ENCODE results near the gene KLC3.
"Not testable (repeated sequence)": the region's sequence is repeated elsewhere in the genome, so short reads cannot be mapped to it uniquely, and the experiment has no call there.

KLC3 gene

GRCh38 chr19:45340232-45340898, at the start of gene KLC3:
Gene KLC3 (plus strand): TSS chr19:45340750. CDS start chr19:45345542, 4,792 bp downstream.
- peak in 1 of 2 donors; percentile 43 for DNase-seq

DNA sequence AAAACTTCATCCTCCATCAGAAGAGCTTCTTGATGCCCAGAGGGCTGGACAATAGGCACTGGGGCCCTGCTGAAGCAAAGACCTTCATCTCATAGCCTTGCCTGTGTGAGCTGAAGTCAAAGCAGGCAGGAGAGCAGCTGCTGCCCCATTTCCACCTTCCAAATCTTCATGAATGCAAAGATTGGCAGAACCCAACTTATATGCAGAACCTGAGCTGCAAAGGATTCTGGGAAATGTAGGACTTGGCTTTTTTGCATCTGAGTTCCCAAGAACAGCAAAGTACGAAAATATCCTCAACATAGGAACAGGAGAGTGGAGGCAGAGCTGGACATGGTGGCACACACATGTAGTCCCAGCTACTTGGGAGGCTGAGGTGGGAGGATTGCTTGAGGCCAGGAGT, 48.7 kb upstream of the KLC3 start:
- DNase-seq: no peak

- no peak for DNase-seq
Measured at GRCh38 chr19:45293682-45294081, 46.9 kb upstream of the KLC3 start.

- no peak for DNase-seq
Measured at GRCh38 chr19:45294291-45295029, 46.1 kb upstream of the KLC3 start.

- no peak for DNase-seq
Measured at GRCh38 chr19:45295873-45296272, 44.7 kb upstream of the KLC3 start.

- DNase-seq: peak in 1 of 2 donors; percentile 34
Measured at GRCh38 chr19:45296355-45296754, 44.2 kb upstream of the KLC3 start.

- no peak for DNase-seq
Measured at GRCh38 chr19:45297674-45298073, 42.9 kb upstream of the KLC3 start.

DNA sequence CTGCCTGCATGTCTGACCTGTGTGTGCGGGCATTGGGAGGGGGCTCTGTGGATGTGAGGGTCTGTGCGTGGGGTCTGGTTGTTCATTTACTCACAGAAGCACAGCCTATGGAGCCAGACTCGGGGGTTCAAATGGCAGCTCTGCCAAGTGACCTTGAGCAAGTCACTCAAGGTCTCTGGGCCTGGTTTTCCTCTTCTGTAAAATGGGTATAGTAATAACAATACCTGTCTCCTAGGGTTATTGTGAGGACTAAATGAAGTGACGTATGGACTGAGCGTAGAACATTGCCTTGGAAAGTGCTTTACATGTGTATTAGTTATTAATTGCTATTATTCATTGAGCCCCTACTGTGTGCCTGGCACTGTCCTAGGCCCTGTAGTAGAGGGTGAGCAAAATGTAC, 42.3 kb upstream of the KLC3 start:
- DNase-seq: no peak

DNA sequence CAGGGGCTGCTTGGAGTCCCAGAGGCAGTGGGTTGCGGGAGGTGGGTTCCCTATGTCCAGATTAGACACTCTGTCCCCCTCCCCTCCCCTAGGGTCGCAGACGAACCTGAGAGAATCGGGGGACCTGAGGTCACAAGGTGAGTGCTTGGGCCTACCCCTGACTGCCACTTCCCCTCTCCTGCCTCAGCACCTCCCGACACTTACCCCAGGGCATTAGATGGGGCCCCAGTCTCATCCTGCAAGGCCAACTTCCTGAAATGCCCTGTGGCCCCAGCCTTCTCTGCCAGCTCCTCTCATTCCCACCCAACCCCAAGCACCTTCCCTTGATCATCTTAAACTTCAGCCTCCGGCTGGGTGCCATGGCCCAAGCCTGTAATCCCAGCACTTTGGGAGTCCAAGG, 40.8 kb upstream of the KLC3 start:
- DNase-seq: no peak

DNA sequence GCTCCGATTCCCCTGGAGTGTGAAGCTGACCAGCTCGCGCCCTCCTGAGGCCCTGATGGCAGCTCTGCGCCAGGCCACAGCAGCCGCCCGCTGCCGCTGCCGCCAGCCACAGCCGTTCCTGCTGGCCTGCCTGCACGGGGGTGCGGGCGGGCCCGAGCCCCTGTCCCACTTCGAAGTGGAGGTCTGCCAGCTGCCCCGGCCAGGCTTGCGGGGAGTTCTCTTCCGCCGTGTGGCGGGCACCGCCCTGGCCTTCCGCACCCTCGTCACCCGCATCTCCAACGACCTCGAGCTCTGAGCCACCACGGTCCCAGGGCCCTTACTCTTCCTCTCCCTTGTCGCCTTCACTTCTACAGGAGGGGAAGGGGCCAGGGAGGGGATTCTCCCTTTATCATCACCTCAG, 38.1 kb upstream of the KLC3 start:
- DNase-seq: no peak

DNA sequence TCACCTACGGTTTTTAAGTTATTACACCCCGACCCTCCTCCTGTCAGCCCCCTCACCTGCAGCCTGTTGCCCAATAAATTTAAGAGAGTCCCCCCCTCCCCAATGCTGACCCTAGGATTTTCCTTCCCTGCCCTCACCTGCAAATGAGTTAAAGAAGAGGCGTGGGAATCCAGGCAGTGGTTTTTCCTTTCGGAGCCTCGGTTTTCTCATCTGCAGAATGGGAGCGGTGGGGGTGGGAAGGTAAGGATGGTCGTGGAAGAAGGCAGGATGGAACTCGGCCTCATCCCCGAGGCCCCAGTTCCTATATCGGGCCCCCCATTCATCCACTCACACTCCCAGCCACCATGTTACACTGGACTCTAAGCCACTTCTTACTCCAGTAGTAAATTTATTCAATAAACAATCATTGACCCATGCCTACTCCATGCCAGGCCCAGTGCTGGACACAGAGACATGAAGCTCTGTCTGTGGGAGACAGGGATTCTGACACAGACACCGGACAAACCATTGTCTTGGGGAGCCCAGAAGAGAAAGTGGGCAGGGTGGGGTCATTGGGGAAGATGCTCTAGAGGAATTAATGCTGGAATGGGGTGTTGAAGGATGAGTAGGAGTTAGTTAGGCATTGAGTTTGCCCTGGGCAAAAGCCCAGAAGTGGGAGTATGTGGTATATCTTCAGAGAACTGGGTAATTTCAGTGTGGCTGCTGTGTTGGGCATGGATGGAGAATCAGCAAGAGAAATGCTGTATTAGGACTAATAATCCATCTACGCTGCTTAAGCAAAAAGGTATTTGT, 37.1 kb upstream of the KLC3 start:
- no peak for DNase-seq

DNA sequence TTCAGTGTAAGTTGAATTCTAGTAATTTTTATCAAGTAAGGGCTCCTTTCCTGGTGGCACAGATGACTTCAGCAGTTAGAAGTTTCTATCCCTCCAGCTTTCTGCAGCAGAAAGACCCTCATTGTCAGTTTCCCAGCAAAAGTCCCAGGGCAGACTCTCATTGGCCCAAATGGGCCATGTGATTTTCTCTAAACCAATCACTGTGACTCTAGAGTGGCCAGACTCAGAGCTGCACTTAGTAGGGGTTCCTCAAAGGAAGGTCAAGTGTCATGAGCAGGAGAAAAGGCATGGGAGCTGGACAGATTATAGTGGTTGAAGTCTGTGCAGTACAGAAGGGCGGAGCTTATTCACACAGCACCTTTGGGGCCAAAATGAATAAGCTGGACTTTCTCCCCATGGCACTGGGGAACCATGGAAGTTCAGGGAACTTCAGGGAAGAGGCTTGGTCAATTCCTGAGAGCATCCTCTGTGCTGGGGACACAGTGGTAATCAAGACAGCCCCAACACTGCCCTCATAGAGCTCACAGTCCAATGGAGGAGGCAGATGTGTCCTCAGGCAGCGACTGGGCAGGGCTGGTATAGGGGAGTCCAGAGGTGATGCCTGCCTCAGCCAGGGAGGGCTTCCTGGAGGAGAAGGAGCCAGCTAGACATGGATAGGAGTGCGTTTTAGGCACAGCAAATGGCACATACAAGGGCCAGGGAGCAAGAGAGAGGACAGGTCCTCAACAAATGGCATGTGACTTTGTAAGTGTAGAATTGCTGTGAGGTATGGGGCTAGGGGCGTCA, 36.2 kb upstream of the KLC3 start:
- no peak for DNase-seq

GRCh38 chr19:45305007-45305406, 35.5 kb upstream of the KLC3 start:
- DNase-seq: no peak

DNA sequence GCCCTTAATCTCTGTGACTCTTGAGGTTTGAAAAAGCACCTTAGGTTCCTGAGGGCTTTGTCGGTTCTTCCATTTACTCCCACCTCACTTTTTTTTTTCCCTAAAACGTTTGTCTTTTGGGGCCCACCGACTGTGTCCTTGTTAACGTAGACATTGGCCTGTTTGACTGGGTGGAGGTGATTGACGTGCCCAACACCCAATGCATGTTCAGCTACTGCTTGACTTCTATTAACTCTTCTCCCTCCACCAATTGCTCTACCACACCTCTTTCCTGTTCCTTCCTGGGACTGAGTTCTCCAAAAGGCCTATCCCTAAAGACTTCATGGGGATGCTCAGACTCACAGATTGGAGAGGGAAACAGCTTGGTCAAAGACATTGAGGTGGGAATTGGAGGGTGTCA, 35.1 kb upstream of the KLC3 start:
- DNase-seq: no peak

- DNase-seq: no peak
Measured at GRCh38 chr19:45306040-45306439, 34.5 kb upstream of the KLC3 start.

DNA sequence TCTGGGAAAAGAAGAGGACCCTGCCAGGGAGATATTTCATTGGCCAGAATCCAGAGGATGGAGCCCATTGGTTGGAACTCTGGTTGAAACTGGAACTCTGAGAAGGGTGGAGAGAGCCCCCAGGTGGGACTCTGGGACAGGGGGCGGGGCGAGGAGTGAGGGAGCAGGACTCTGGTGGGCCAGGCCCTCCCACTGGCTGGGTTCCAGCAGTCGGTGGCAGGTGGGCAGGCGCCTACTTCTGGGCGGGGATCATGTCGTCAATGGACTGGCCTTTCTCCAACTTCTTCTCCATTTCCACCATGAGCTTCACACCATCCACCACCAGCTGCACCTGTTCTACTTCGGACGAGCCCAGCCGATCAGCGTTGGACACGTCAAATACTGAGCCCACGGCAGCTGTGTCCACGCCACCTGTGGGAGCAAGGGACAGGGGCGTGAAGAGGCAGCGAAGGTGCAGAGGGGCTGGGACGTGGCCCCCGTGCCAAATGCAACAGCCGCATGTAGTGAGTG, 34.0 kb upstream of the KLC3 start:
- DNase-seq: no peak

GRCh38 chr19:45307361-45307760, 33.2 kb upstream of the KLC3 start:
- no peak for DNase-seq

DNA sequence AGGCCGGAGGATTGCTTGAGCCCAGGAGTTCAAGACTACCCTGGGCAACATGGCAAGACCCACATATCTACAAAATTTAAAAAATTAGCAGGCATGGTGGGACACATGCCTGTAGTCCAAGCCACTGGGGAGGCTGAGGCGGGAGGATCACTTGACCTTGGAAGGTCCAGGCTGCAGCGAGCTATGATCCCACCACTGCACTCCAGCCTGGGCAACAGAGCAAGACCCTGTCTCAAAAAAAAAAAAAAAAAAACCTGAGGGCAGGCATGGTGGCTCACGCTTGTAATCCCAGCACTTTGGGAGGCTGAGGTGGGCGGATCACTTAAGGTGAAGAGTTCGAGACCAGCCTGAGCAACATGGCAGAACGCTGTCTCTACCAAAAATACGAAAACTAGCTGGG, 31.2 kb upstream of the KLC3 start:
- not testable (repeated sequence) for DNase-seq

- DNase-seq: peak in 1 of 2 donors; percentile 22
Measured at GRCh38 chr19:45311621-45312020, 28.9 kb upstream of the KLC3 start.

DNA sequence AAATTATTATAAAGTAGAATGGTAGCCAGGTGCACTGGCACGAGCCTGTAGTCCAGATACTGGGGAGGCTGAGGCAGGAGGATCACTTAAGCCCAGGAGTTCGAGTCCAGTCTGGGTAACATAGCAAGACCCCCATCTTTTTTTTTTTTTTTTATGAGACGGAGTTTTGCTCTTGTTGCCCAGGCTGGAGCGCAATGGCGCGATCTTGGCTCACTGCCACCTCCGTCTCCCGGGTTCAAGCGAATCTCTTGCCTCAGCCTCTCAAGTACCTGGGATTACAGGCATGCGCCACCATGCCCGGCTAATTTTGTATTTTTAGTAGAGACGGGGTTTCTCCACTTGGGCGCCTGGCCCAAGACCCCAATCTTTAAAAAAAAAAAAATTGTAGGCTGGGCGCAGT, 28.3 kb upstream of the KLC3 start:
- not testable (repeated sequence) for DNase-seq

GRCh38 chr19:45314708-45315245, 25.8 kb upstream of the KLC3 start:
- DNase-seq: no peak

DNA sequence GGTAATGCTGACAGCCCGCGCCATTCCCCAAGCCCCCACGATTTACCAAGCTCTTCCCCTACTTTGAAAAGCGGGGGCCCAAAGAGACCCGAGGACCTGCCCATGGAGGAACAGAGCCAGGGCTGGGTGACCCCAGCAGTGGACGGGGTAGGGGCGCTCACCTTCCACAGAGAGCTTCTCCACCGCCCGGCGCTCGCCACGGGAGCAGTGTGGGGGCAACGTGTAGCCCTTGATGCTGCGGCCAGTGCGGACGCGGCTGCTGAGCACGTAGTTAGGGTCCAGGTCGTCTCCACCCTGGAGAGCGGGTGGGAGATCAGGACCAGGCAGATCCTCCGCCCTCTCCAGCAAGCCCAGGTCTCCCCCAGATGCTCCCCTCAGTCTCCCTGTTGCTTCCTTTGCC, 25.2 kb upstream of the KLC3 start:
- DNase-seq: no peak

Measured in CD4-positive, alpha-beta T cell treated with Interferon alpha-2 for 1 hour (primary cell).